Measurements from ENCODE around the gene ZNF512B.
A peak's percentile ranks its signal among the peaks of the same experiment; 100 is the strongest.

- TF ChIP-seq CTCF (IDR thresholded peaks at IDR 0.05; ENCODE audit: low read length), result peak; percentile 40
- TF ChIP-seq EZH2phosphoT487 (IDR thresholded peaks at IDR 0.05; ENCODE audit: low read length), result no peak
Measured at GRCh38 chr20:63955281-63955826, 14.4 kb downstream of the ZNF512B start.

All from MM.1S (cell line).